CD1c-positive myeloid dendritic cell (primary cell): ENCODE data around the gene CHAT.

Source experiments
- DNase-seq: peaks from one replicate; pipeline ENCODE4 v3.0.0-alpha.2; 2016; ENCODE audit errors: extremely low spot score

CHAT gene

DNA sequence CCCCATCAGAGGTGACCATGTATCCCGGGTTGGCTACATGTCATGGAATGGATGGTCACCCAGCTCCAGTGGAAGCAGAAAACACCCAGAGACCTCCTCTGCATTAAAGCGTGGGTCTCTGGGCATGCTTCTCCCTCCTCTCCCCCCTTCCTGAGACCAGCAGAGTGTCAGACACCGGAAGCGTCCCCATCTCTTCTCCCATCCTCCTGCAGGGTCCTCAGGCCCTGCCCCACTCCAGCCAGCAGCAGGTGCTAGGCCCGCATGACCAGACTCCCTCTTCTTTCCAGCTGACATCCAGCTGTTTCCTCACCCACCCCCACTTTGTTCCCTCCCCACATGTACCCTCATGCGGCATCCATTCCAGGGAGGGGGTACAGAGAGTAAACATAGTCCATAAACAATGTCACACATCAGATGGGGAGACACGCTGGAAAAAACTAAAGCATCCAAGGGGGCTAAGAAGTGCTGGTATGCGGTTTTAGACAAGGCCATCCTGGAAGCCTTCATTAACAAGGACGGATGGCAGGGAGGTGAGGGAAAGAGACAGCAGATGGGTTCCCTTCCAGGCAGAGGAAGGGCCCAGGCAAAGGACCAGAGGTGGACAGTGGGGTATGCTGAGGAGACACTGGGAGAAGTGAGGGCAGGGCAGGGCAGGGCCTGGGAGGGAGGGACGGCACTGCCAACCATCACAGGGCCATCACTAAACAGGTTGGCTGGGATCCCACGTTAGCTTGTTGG lies 16.2 kb upstream of the CHAT start:
- no peak for DNase-seq

DNA sequence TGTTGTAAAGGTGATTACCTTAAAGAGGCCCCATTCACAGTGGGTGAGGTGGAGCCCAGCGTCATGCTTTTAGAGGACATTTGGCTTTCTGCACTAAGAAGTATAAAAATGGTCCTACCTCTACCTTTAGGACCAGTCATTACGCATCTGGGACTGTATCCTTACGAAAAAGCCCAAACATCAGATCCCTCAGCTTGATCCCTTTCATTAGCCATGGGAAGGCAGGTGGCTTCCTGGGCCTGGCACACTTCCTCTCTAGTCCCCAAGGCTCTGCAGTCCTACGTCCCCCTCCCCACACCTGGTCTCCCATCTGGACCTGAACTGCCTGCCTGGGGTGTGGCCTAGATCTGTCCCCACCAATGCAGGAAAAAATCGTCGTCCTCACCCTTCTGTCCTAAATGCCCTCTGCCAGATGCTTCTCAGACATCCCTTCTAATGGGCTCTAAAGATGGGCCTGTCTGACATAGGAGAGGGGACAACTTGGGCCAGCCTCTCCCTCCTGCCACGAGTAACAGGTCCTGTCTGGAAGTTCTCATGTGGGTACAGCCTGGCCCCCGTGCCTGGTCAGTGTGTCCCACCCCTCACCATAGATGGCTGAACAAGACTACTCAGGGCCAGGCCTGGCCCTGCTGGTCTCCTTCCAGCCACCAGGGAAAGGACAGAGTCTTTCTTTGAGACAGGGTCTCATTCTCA lies 15.5 kb upstream of the CHAT start:
- no peak for DNase-seq

DNA sequence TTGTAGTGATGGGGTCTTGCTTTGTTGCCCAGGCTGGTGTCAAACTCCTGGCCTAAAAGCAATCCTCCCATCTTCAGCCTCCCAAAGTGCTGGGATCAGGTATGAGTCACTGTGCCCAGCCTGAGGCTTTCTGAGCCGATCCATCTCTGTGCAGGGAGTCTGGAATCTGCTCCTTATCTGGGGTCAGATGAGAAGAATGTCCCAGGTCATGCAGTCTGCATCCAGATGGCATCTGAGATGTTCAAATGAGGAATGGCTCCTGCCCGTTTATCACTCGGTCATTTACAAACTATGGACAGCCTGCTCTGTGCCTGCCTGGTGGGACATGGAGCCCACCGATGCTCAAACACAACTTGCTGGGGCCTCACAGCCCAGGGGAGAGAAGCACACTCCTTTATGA lies 14.9 kb upstream of the CHAT start:
- DNase-seq, result no peak

DNA sequence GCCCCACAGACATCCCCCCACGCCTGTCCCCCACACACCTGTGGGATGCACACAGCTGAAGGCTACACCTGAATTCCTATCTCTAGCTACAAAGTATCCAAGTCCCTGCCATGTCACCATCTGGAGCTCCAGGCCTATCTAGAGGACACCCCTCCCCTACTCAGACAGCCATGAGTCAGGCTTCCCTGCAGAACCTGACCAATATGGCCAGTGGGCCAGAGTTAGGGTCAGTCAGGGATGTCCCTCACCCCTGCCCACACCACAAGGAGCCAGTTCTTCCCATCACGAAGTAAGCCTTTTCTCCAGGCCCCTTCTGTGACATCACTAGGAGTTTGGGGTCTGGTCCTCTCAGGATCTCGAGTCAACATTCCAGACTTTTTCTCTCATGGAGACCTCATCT lies 14.3 kb upstream of the CHAT start:
- DNase-seq, result no peak

DNA sequence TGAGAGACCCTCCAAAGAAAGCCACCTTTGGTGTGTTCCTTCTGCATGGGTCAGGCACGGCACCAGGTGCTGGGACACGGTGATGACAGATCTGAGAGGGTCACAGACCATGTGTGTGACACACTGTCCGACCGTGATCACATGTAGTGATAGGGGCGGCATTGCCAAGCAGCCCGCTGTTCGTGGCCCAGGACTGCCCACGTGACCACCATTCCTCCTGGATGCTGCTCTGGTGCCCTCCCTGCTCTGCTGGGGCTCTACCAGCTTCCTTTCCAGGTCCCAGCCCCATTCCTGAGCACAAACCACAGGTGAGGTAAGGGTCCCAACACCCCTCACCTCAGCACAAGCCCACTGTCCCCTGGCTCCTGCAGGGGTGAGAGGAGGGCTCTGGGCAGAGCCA lies 13.8 kb upstream of the CHAT start:
- no peak for DNase-seq

DNA sequence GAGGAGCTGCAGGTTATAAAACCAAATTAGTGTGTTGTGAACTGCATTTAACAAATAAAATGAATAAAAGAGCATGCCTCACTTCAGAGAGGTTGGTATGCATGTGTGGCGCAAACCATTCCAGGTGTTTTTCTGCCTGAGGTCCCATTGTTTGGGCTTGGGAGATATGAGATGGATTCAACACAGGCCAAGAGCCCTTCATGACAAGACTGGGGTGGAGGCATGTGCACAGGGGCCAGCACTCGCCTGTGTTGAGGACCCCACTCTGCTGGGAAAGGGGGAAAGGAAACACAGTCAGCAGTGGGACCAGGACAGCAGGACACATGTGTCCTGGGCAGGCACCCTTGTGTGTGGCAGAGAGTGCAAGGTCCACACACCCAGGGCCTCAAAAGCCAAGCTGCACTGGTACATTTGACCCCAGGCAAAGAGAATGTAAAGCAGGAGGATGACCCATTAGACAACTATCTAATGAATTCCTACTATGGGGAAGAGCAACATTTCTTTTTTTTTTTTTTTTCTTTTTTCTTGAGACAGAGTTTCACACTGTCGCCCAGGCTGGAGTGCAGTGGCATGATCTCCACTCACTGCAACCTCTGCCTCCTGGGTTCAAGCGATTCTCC lies 12.9 kb upstream of the CHAT start:
- no peak for DNase-seq

DNA sequence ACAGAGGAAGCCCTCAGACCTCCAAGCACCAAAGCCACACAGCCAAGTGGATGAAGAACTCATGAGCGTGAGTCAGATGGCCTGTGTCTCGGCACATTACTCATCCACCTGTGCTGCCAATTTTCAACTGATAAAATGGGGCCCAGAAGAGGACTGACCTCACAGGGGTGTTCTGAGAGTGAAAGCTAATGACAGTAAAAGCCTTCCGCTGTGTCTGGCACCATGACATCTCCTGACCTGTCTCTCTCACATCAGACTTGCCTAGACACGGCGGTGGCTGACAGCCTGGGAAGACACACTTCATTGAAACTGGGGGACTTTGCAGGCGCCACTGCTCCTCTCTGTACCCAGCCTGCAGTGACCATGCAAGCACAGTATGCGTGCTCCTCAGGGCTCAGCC lies 12.0 kb upstream of the CHAT start:
- DNase-seq, result no peak

DNA sequence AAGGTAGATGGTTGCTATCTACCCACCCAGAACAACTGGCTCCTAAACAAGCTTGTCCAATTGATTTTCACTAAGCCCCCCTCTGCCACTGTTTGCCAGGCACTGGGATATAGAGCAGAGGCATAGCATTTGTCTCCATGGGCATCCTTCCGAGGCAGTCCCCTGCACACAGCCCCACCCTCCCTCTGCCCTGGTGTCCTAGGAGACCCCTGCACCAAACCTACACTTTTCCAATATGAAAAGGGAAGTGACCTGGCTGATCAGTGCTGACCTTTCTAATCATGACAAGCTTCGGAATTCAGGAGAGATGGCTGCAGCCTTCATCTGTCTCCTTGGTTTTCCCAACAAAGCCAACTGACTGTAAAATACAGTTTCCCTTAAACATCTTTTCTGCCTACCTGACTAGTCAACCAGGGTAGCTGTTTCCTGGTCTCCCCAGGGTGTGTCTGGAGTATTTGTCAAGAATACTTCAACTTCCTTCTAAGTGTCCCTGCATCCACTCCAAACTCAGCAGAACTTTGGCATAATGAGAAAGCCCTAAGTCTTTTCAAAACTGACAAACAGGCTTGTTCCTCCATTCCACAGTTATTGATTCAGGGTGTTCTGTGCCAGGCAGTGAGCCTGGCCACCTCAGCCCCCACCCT lies 11.3 kb upstream of the CHAT start:
- DNase-seq, result no peak

DNA sequence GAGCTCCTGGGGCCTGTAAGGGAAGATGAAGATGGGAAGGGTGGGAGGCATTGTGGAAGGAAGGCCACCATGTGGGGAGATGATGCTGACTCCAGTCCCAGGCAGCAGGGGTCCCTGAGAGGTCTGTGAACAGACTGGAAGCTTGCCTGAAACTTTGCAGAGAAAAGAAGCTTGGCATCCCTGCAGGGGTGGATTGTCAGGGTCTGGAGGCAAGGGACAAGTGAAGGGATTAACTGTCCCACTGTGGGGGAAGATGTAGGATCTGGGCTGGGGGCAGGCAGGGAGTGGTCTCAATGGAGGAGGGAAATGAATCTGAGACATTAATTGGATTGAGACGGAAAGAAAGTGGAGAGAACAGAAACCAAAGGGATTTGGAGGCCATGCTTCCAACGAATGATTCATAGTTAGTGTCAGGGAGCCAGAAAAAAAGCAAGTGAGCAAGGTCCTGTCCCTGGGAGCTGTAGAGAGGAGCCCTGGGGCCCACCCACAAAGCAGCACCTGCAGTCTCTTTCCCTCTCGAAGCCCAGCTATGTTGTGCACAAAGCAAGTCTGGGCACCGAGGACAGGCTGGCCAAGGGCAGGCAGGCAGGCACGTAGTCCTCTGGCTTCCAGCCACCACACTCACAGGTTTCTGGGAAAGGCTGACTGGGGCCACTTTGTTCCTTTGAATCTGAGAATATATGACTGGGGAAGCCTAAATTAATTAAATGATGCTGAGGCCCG lies 8.5 kb upstream of the CHAT start:
- no peak for DNase-seq

DNA sequence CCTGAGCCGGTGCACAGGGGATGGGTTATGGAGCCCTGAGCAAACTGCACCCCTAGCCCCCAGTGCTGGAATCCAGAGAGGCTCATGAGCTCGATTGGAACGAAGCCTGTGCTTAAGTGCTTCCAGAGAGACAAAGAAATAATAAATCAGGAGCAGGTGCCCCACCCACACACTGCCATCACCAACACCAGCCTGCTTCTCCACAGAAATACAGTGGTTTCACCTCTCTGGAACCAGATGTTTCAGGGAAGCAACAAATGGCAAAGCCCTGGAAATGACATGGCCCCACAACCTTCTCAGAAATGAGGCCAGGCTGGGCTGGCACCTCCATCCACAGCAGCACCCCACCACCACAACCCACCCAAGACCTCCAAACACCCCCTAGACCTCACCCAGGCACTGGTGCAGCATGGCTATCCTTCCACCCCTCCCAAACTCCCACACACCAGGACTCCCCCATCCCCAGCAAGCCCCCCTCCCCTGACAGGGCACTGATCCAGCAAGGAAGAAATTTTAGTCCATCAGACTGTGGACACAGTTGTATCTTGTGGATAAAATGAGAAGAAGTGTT lies 7.8 kb upstream of the CHAT start:
- DNase-seq, result no peak

DNA sequence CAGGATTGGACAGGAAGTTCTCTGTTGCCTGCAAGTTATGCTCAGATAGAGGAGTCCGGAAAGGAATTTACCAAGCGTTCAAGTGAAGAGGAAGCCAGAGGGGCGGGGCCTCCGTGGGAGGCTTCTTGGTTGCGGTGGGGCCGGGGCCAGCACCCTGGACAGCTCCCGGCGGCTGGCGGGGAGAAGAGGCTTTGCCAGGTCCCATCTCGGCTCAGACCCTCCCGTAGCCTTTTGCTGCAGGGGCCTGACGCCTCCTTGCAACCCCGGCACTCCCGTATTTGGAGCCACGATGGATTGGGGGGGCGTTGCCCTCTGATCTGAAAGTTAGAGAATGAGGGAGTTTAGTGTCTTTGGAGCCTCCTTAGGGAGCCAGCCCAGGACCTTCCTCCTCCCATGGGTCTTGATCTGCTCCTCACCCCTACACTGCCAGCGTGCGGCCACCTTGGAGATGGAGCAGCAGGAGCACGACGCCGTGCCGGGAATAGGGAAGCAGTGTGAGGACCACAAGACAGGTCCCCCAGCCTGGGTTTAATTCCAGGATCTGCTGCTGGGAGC lies 6.8 kb upstream of the CHAT start:
- peak; percentile 77 for DNase-seq

DNA sequence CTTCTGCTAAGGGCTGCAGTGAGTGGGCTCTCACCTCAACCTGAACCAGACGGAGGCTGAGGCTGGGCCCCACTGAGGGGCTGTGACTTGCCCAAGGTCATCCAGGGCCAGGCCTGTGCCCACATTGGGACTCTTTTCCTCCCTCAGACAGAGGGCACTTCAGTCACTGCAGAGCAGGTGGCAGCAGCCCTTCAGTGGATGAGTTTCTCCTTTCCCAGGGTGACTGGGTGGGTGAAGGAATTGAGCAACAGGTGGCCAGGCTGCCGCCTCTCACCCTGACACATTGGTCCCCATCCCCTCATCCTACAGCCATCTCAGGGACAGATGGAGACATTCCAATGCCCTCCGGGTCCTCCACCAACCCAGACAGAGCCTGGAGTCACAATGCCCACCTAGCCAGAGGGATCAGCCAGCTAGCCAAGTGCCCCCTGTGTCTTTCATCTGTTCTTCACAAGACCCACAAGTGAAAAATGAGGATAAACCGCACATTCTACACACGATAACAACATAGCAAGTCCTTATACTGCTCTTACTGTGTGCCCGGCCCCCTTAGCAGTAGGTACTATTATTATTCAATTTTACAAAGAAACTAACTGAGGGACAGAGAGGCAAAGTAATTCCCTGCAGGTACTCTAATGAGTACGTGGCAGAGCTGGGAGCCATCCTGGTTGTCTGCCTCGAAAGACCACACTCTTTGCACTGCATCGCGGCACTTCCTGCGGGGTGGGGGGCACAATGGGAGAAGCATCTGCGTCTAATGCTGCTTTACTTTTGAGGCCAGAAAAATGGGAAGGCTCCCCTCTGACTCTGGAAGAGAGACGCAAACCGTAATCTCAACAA lies 5.5 kb upstream of the CHAT start:
- no peak for DNase-seq

DNA sequence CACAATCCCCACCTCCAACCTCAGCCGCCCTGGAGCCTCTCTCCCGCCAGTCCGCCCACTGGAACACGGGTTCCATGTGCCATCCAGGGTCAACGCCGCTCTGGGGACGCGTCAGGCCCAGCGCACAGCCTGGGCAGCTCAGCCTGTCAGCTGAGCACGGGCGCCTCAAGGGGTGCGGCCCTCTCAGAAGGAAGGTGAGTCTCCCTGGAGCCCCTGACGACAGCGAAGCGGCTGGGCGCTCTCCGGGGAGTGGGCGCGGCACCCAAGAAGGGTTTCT lies 4.9 kb upstream of the CHAT start:
- DNase-seq, result no peak

DNA sequence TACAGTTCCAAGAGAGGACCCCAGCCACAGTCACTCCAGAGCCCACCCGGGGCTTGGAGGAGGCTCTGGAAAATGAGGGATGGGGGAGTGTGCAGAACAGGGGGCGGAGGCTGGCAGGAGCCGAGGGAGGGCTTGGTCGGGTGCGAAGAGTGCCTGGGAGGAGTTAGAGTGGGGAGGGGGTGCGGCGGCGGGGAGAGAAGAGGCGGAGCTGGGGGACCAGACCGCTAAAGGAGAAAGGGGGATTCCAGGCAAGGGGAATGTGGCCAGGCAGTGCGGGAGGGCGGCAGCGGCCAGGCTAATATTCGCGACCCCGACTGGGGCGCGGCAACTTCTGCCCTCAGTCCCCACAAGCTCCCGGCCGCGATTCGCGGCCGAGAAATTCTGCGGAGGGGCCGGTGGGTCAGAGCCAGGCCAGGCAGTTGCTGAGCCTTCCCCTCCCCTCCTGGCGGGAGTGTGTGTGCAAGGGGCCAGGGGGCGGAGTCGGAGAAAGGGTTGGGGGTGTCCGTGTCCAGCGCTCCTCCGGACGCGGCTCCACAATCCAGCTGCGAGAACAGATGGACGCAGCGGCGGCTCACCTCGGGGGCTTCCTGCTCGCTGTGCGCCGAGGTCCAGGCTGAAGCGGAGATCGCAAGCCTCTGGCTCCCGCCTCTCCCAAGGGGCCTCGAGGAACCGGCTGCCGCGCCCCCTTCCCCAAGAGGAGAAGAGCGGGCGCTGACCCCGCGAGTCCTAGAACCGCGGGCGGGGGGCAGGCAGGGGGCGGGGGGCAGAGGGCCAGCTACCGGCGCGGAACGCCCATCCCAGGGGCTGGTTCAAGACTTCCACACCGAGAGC lies 4.3 kb upstream of the CHAT start:
- no peak for DNase-seq

DNA sequence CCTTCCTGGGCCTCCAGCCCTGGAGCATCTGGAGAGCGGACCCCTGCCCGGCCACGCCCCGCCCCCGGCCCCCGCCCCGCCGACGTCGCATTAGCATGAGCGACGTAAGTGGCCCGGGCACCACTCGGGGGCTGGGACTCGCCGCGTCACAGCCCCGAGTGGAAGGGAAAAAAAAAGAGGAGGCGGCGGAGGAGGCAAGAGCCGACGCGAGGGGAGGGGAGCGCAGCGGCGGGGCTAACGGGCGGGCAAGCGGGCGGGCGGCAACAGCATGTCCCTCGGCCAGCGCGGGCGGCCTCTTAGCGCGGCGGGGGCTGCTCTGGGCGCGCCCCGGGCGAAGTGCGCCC lies 3.8 kb upstream of the CHAT start, which contains the start of gene SLC18A3:
SLC18A3 (plus strand) TSS at position 197 of the 344 bp plus-strand sequence. CDS start 431 bp downstream, outside the sequence.
- no peak for DNase-seq

DNA sequence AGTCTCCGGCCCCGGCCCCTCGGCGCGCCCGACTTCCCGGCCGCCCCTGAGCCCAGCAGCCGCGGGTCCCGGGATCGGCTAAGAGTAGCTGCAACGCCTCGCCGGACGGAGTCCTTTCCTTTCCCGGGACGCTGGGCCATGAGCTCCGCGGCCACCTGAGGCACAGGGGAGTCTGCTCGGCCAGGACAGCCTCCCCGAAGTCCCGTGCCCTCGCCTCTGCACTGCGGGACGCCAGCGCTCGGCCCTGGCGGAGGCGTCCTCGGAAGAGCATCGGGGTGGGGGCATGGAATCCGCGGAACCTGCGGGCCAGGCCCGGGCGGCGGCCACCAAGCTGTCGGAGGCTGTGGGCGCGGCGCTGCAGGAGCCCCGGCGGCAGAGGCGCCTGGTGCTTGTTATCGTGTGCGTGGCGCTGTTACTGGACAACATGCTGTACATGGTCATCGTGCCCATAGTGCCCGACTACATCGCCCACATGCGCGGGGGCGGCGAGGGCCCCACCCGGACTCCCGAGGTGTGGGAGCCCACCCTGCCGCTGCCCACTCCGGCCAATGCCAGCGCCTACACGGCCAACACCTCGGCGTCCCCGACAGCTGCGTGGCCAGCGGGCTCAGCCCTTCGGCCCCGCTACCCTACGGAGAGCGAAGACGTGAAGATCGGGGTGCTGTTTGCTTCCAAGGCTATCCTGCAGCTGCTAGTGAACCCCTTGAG lies 3.2 kb upstream of the CHAT start:
- DNase-seq, result no peak

DNA sequence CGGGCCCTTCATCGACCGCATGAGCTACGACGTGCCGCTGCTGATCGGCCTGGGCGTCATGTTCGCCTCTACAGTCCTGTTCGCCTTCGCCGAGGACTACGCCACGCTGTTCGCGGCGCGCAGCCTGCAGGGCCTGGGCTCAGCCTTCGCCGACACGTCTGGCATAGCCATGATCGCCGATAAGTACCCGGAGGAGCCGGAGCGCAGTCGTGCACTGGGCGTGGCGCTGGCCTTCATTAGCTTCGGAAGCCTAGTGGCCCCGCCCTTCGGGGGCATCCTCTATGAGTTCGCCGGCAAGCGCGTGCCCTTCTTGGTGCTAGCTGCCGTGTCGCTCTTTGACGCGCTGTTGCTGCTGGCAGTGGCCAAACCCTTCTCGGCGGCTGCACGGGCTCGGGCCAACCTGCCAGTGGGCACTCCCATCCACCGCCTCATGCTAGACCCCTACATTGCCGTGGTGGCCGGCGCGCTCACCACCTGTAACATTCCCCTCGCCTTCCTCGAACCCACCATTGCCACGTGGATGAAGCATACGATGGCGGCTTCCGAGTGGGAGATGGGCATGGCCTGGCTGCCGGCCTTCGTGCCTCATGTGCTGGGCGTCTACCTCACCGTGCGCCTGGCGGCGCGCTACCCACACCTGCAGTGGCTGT lies 2.5 kb upstream of the CHAT start:
- DNase-seq, result no peak

DNA sequence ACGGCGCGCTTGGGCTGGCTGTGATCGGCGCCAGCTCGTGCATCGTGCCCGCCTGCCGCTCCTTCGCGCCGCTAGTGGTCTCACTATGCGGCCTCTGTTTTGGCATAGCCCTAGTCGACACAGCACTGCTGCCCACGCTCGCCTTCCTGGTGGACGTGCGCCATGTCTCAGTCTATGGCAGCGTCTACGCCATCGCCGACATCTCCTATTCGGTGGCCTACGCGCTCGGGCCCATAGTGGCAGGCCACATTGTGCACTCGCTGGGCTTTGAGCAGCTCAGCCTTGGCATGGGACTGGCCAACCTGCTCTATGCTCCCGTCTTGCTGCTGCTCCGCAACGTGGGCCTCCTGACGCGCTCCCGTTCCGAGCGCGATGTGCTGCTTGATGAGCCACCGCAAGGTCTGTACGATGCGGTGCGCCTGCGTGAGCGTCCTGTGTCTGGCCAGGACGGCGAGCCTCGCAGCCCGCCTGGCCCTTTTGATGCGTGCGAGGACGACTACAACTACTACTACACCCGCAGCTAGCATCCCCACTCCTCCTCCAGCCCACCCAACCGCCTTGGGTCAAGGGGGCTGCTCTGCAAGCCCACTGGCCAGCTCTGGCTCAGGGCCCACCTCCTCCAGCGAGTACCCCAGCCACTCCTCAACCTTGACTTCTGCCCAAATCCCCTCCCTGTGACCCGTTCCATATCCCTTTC lies 1.9 kb upstream of the CHAT start:
- no peak for DNase-seq
